GM12878 (cell line): Measurements from ENCODE around the gene AGTR2. TPM values are rescaled to one million over a fixed set of nuclear protein-coding genes. Genes with fewer than 3 reads are reported as not detected.

Experiments used
- ATAC-seq: fragments of 200-7000 bp; cut with Tn5 transposase; 3 replicates; pipeline ENCODE4 v1.9.1; 2020; ENCODE audit warnings: mild to moderate bottlenecking, moderate library complexity
- BruUV-seq: library from RNA; stranded (reverse); fragments of 400-500 nt; replicated peaks from 2 replicates; lab custom pipeline; 2021; lab: Mats Ljungman, UMichigan
- CTCF ChIA-PET: fragments of 300-600 bp; sonication (Branson Sonifier 250); formaldehyde crosslinking; extraction: SDS; loops from one replicate; lab custom pipeline; 2021; ENCODE audit warnings: inconsistent platforms; lab: Yijun Ruan, JAX
- POLR2A ChIA-PET: fragments of 350-600 bp; formaldehyde crosslinking; extraction: SDS; loops from one replicate; lab custom pipeline; 2021; ENCODE audit warnings: inconsistent platforms; lab: Charles Lee
- RAD21 ChIA-PET: fragments of 300-600 bp; sonication (Branson Sonifier 250); formaldehyde crosslinking; loops from one replicate; lab custom pipeline; 2023; ENCODE audit warnings: antibody characterized with exemption; ENCODE audit not compliant: unreplicated experiment; lab: Charles Lee
- SMC1A ChIA-PET: fragments of 300-600 bp; sonication (Branson Sonifier 250); formaldehyde crosslinking; loops from one replicate; lab custom pipeline; 2023; ENCODE audit not compliant: unreplicated experiment, uncharacterized antibody; lab: Charles Lee
- DNase-seq: peaks from one replicate; pipeline ENCODE4 v3.0.0-alpha.2; 2011; ENCODE audit warnings: low read depth, low spot score
- FAIRE-seq: peaks from 3 replicates; lab custom pipeline; 2011; peaks lifted over from hg19 to GRCh38; lab: Jason Lieb, UNC
- H2AFZ ChIP-seq: 2 replicates; pipeline ENCODE4 v1.6.0; 2011; ENCODE audit warnings: low read depth, low read length, control low read depth; ENCODE audit not compliant: control insufficient read depth
- H3K27ac ChIP-seq: 2 replicates; pipeline ENCODE4 v1.5.1; 2011; ENCODE audit warnings: control low read depth; ENCODE audit not compliant: control insufficient read depth, insufficient read depth
- H3K27me3 ChIP-seq, 2 experiments: replicated peaks in 1 of 2; 2 replicates each; pipeline versions ENCODE4 v1.6.0 to v1.6.1; 2011; ENCODE audit warnings: low read length in 1 of 2; ENCODE audit not compliant: control insufficient read depth in 2 of 2, insufficient read depth in 2 of 2
- H3K36me3 ChIP-seq, 2 experiments: 2 replicates each; pipeline ENCODE4 v1.5.1; 2011; ENCODE audit warnings: low read length in 1 of 2; ENCODE audit not compliant: control insufficient read depth in 2 of 2, insufficient read depth in 2 of 2
- H3K4me1 ChIP-seq: 2 replicates; pipeline ENCODE4 v1.6.1; 2011; ENCODE audit warnings: mild to moderate bottlenecking, low read length, moderate library complexity, mixed read lengths; ENCODE audit not compliant: control insufficient read depth, insufficient read depth
- H3K4me2 ChIP-seq: 2 replicates; pipeline ENCODE4 v1.6.0; 2011; ENCODE audit warnings: control low read depth; ENCODE audit not compliant: control insufficient read depth, insufficient read depth
- H3K4me3 ChIP-seq: fragments of 200-600 bp; sonication (generic); 2 replicates; pipeline ENCODE4 v1.5.1; 2016
- H3K79me2 ChIP-seq: 2 replicates; pipeline ENCODE4 v1.6.0; 2011; ENCODE audit warnings: low read length; ENCODE audit not compliant: control insufficient read depth, insufficient read depth
- H3K9ac ChIP-seq: 2 replicates; pipeline ENCODE4 v1.8.0; 2011; ENCODE audit warnings: low read length, control low read depth, mixed read lengths; ENCODE audit not compliant: control insufficient read depth, insufficient read depth
- H3K9me3 ChIP-seq: replicated peaks from 3 replicates; pipeline ENCODE4 v1.5.1; 2011; ENCODE audit warnings: mild to moderate bottlenecking, low read length; ENCODE audit not compliant: control insufficient read depth, insufficient read depth
- H4K20me1 ChIP-seq: 2 replicates; pipeline ENCODE4 v1.6.0; 2011; ENCODE audit not compliant: control insufficient read depth, insufficient read depth
- BRCA1 ChIP-seq: IDR thresholded peaks from 2 replicates; pipeline ENCODE4 v1.6.1; 2011; ENCODE audit warnings: low read depth, low read length, improper control_type of control experiment
- CREB1 ChIP-seq: IDR thresholded peaks from 2 replicates; pipeline ENCODE4 v1.6.1; 2012; ENCODE audit warnings: low read depth, mild to moderate bottlenecking, inconsistent platforms
- NBN ChIP-seq: fragments of 450-650 bp; IDR thresholded peaks from 2 replicates; pipeline ENCODE4 v1.6.1; 2016
- NFIC ChIP-seq: IDR thresholded peaks from 2 replicates; pipeline ENCODE4 v1.6.1; 2012; ENCODE audit warnings: low read depth, mild to moderate bottlenecking, inconsistent platforms, low read length, moderate library complexity
- RUNX3 ChIP-seq: IDR thresholded peaks from 2 replicates; pipeline ENCODE4 v1.6.1; 2012; ENCODE audit warnings: low read length, inconsistent platforms
- WGBS: methylation state at CpG from one replicate; pipeline ENCODE4 v1.1.6; 2016; ENCODE audit warnings: low lambda C conversion rate; ENCODE audit not compliant: insufficient replicate concordance, insufficient coverage; ENCODE audit errors: missing lambda C conversion rate; 5-methylcytosine and 5-hydroxymethylcytosine counted together
- in situ Hi-C: fragments of 300-500 bp; cut with MboI; formaldehyde crosslinking; loops from 9 replicates; pipeline ENCODE4 v1.14.3; 2018; ENCODE audit warnings: mixed read lengths
- intact Hi-C: fragments of 100-400 bp; cut with micrococcal nuclease; formaldehyde crosslinking; loops from one replicate; pipeline ENCODE4 v1.14.2; 2022; ENCODE audit not compliant: unreplicated experiment
- polyA plus RNA-seq, 11 experiments: library from polyadenylated mRNA; depleted of rRNA in 4 of 11; unstranded in 6 of 11; stranded (reverse) in 5 of 11; fragments of >200 nt; fragmentation: Nextera tagmentation in 4 of 11; fragmentation: Illumina TruSeq in 1 of 11; extraction: Ambion mirVana in 4 of 11; extraction: Trizol in 1 of 11; gene quantifications; 1 replicate in 1 of 11; 2 replicates in 10 of 11; pipeline versions ENCODE4 v1.2.1 to v1.2.3, GENCODE V29; 2011 to 2016; ENCODE audit warnings: inconsistent platforms in 2 of 11, missing spikeins in 2 of 11, low read depth in 1 of 11
- total RNA-seq, 4 experiments: library from RNA; depleted of rRNA in 3 of 4; stranded (reverse); fragments of >200 nt in 3 of 4; fragmentation: Illumina TruSeq in 1 of 4; extraction: Trizol in 1 of 4; gene quantifications; 2 replicates each; pipeline versions ENCODE4 v1.2.1 to v1.2.3, GENCODE V29; 2013 to 2021
- TF ChIP-seq, protein P1 (sequence below): fragments of 450-650 bp; IDR thresholded peaks from 2 replicates; pipeline ENCODE4 v1.6.1; 2017; ENCODE audit warnings: mild to moderate bottlenecking

Gene AGTR2
- total and polyA plus RNA-seq, 10 of the 15 experiments (the other 5 are each of a cell fraction or from before 2014, with no cell fraction given): 0.46 TPM; not detected in 9

DNA sequence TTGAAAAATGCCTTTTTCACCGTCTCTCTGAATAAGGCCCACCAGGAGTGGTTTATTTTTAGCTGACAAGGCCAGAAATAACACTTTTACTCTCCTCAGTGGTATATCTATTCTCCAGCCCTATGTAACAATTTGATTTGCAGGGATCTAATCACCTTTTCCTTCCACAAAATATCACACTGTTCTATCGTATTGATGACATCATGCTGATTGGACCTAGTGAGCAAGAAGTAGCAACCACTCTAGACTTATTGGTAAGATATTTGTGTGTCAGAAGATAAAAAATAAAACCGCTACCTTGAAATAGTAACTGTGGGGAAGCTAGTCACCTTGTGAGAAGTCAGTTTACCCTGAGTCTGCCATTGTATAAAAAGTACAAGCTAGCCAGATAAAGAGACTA is 27.7 kb downstream of the AGTR2 start:
- Histone ChIP-seq H3K4me2 (no peak overlapping the region), H3K4me3 (no peak overlapping the region), H2AFZ (no peak overlapping the region), H3K27me3 (no peaks in the 10 kb centered on the region), H3K9ac (no peak overlapping the region), H3K36me3 (no peaks in the 10 kb centered on the region), H3K9me3 (no peaks in the 10 kb centered on the region), H3K27ac (no peak overlapping the region), H3K79me2 (no peaks in the 10 kb centered on the region), H4K20me1 (no peaks in the 10 kb centered on the region), H3K4me1 (no peaks in the 10 kb centered on the region)
- DNase-seq: no peak
- POLR2A ChIA-PET: no interaction called here
- TF ChIP-seq NBN (no peak), NFIC (no peak), BRCA1 (no peak), CREB1 (no peak), RUNX3 (no peak)
- TF ChIP-seq, protein P1, sequence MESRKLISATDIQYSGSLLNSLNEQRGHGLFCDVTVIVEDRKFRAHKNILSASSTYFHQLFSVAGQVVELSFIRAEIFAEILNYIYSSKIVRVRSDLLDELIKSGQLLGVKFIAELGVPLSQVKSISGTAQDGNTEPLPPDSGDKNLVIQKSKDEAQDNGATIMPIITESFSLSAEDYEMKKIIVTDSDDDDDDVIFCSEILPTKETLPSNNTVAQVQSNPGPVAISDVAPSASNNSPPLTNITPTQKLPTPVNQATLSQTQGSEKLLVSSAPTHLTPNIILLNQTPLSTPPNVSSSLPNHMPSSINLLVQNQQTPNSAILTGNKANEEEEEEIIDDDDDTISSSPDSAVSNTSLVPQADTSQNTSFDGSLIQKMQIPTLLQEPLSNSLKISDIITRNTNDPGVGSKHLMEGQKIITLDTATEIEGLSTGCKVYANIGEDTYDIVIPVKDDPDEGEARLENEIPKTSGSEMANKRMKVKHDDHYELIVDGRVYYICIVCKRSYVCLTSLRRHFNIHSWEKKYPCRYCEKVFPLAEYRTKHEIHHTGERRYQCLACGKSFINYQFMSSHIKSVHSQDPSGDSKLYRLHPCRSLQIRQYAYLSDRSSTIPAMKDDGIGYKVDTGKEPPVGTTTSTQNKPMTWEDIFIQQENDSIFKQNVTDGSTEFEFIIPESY: no peak
- WGBS: 21% methylated on average over 3 of the region's 3 CpGs
- RAD21 ChIA-PET: interaction anchor here (0.9 to 1.2 kb wide), 2 partner anchors 207 to 210 kb away, joined by 3 to 10 read pairs; no protein-coding TSS in a partner anchor
- no peak for ATAC-seq
- peak; percentile 7 for FAIRE-seq
- in situ Hi-C loops: loop anchor here (10.0 kb wide), 1 partner anchor 213 kb away; no protein-coding TSS in a partner anchor
- intact Hi-C loops: loop anchor here (2.0 kb wide), 1 partner anchor 209 kb away; no protein-coding TSS in a partner anchor
- BruUV-seq: no TSS peak
- SMC1A ChIA-PET: interaction anchor here (0.7 to 3.0 kb wide), 7 partner anchors 8 to 209 kb away, joined by 3 to 31 read pairs (median 3); no protein-coding TSS in a partner anchor
- CTCF ChIA-PET: interaction anchor here (0.8 to 3.2 kb wide), 11 partner anchors 9 to 547 kb away, joined by 3 to 23 read pairs (median 4); no protein-coding TSS in a partner anchor
